AG20443 (cell line): ENCODE results near the gene EPHB6.

Source experiments
- DNase-seq: peaks from one replicate; pipeline ENCODE4 v3.0.0; 2012; ENCODE audit warnings: low spot score, mixed read lengths

The EPHB6 gene

DNA sequence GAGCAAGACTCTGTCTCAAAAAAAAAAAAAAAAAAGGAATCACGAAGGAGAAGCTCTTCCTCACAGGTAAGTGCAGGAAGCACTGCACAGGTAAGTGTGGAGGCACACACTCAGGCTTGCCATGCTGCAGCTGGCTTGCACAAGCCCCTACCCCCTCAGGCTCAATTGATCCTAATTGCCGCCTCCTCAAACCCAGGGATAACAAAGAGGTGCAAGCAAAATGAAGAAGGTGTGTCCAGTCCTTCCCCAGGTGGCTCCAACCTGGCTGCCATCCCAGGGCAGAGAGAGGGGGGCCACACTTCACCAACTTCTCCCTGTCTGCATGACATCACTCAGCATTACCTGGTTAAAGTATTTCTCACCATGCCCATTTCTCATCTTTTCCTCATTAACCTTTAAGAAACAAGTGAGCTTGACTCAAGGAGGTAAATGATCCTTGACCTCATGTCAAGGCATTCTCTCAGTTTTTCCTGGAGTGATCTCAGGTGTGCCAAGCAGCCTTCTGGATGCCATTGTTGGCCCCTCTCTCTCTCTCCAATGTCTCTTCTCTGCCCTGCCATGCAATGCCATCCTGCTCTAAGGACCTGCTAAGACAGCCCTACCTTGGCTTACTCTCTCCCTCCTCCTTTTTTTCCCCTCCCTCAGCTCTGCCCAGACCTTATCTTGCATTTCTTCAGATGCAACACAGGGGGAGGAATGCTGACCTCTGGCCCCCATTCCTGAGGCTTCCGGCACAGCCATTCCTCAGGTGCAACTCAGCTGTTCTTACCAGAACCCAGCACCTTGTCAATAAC lies 43.7 kb downstream of the EPHB6 start:
- no peak for DNase-seq

DNA sequence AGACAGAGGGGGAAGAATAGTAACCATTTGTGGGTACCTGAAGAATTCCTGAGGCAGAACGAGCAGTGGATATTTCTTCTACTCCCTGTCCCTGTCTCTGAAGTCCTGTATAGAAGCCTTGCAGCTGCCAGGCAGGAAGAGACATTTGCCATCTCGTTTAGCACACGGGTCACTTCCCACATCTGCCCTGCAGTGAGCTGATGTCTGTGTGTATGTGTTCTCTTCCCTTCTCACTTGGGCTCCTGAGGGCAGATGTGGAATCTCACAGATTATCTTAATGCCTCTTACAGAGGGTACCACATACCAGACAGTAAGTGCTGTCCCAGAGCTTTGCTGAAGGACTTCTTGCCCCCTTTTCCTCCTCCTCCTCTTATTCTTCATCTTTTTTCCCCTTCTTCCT lies 44.8 kb downstream of the EPHB6 start:
- DNase-seq, result no peak

DNA sequence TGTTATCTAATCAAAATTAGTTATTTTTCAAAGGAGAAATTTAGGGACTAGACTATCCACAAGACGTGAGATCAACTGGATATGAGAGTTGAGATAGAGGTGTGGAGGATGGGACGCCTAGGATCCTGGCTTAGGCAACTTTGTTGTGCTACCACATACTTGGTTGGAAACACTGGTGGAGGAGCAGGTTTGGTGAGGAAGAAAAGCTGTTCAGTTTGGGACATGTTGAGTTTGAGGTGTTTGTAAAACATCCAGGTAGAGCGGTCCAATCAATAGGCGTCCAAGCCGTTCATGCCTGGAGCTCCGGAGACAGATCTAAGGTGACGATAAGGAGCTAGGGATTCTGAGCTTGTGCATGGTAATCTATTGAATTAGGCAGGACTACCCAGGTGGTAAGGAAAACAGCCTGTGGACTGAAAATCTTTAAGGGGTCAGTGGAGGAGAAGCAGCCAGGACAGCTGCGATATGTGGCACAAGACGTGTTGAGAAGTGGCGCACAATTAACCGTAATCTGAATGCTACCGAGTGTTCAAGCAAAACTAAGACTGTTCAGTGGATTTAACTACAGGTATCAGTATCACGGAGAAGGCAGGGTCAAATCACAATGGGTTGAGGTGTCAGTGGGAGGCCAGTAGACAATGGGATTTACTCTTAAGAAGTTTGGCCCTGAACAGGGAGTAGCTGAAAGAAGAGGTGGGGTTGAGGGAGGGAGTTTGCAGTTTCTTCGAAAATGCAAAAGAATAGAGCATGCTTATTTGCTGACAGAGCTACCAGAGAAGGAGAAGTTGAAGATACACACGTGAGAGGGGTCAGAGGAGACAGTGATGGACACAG lies 46.8 kb downstream of the EPHB6 start:
- no peak for DNase-seq

DNA sequence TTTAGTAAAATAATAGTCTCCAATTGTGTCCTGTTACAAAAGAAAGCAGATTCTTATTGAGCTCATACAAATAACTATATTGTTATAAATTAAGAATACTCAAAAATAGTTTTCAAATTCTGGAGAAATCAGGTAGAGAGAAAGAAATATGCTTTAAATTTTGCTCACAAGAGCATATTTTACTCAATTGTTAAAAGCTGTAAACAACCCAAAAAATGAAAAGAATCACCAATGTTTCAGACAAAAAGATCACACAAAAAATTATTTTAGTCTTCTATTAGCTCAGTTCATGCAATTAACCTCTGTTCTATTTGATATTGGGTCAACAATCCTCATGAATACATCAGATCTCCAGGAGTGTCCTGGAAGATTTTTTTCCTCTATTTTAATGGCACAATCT lies 49.3 kb downstream of the EPHB6 start:
- DNase-seq, result no peak

DNA sequence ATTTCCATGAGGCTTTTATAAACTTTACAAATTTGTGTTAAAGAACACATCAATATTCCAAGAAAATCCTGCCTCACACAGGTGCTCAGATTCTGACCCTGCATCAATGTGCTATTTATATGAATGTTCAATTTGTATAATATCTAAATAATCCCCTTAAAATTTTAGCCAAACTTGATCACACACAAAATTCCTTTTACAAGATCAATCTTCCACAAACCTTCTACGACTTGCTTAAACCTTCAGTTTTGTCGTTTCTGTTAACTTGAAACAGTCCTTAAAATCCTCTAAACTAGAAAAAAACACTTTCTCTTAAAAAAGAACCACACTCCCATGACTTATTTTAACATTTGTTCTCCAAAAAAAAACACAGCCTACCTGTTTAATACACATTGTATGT lies 50.9 kb downstream of the EPHB6 start:
- no peak for DNase-seq

DNA sequence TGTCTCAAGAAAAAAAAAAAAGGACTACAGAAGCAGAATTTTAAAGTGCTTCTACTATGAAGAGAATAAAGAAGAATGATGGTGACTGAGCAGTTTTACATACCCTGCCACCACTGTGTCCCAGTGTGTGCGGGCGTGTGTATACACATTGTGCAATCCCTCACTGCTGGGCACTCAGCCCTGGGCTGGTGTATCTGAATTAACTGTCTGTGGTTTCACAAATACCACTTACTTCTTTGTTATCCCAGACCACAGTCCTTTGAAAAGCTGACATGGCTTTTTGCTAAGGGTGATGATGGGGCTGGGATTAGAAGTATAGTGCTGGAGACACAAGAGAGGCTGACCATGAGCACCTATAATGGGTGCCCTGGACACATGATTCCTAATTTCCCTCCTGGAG lies 51.8 kb downstream of the EPHB6 start:
- no peak for DNase-seq

DNA sequence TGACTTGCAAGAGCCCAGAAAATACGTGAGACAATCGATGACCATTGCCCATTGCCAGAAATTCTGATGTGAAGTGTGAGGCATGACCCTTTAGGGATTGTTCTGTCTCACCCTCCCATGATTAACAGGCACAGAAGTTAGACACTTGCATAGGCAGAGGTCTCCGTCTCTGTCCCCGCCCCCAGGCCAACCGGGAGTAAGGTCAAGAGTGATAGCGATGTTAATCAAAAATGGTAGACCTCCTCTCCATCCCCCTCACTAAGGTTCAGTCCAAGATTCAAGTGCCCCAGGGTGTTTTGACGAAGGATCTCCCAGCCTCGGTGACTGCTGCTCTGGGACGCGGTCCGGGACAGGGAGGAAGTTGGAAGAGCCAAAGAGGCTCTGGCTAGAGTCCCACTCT lies 53.4 kb downstream of the EPHB6 start:
- DNase-seq, result no peak

DNA sequence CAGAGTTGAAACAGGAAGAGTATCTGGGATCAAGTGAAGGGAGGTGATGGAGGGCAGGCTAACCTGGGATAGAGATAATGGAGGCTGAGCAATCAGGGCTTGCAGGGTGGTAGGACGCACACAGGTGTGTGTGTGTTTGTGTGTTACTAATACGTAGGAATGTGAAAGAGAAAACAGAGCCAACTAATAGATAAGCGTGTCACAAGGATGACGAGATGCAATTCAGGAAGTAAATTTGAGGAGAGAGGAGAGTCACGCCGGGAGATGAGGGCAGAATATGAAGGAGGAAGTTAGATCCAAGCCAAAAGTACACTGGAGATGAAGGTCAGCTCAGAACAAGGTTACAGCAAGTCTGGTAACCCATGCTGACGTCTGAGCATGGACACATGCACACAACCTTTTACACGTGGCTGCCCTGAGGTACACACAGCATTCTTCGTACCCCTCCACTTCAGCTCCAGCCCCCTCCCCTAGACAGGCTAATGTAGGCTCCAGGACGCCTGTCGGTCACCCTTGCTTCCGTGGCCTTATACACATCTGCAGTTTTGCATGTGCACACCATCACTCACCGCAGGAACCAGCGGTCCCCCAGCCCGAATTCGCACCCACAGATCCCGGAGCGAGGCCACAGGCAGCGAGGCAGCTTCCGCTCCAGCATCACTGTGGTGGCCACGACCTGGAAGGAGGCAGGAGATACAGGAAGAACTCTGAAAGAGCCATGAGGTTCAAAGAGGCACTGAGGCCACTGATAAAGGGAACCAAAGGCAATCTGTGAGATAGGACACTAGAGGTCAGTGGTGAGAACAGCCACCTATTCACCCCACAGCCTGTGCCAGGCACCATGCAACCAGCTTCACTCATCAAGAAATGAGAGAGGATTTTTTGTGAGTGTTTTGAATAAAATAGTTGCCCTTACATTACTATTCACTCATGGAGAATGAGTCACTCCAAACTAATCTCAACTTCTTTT lies 54.3 kb downstream of the EPHB6 start:
- DNase-seq, result peak; percentile 36

DNA sequence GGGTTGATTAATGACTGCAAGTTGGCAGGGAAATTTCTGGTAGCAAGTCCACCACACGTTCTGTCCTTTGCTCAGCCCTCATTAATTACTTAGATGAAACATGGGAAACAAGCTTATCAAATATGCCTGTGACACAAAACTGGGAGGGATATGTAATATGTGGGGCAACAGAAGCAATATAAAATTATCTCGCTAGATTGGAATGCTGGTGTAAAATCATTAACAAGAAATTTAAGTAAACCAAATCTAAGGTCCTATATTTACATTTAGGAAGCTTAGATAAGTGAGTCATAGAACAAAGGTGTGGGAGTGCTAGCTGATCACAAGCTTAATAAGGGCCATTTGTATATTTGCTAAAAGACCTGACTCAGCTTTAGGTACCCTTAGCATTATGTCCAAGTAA lies 55.2 kb downstream of the EPHB6 start:
- DNase-seq, result no peak

DNA sequence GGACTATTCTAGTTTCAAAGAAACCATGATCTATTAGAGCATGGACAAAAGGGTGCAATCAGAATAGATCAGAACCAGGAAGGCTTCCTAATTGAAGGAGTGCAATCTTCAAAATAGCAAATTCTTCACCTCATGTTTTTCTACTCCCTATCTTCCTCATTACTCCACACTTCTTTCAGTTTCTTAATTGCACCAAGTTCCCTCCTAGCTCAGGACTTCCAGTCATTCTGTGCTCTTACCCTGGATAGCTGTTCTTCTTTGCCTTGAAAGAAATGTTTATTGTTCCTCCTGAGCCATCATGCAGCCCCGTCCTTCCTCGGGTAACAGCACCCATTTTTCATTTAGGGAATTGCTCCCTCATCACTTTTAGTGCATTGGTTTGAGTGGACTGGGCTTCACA lies 55.6 kb downstream of the EPHB6 start:
- no peak for DNase-seq

DNA sequence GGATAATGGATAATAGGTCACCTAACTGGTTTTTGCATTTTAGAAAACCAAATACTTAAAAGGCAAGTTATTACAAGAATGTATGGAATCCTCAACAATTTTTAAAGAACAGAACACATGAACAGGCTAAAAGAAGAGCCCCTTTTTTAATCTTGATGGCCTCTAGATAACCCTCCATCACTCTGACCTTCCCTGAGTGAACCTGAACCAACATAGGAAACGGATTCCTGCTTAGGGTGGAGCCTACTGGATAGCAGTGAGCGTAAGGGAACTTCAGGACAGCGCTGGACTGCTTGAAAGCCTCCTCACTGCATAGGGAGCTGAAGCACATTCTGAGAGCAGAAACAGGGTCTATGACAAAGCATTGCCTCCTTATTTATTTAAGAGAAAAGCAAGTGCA lies 58.2 kb downstream of the EPHB6 start:
- no peak for DNase-seq

DNA sequence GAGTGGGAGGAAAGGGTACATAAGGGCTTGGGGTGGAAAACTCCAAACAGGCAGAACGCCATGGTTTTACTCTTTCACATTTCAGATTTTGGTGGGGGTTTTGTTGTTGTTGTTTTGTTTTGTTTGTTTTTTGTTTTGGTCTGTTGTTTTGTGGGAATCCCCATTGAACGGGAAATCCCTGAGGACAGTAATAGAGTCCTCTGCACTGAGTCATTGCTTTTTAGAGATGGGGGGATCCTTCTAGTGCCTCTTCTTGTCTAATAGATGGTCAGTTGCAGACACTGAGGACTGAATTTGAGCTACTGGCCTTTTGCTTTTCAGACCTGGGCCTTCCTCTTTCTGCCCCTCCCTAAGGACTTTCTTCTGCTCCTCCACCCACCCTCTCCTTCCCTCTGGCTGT lies 58.7 kb downstream of the EPHB6 start:
- no peak for DNase-seq

DNA sequence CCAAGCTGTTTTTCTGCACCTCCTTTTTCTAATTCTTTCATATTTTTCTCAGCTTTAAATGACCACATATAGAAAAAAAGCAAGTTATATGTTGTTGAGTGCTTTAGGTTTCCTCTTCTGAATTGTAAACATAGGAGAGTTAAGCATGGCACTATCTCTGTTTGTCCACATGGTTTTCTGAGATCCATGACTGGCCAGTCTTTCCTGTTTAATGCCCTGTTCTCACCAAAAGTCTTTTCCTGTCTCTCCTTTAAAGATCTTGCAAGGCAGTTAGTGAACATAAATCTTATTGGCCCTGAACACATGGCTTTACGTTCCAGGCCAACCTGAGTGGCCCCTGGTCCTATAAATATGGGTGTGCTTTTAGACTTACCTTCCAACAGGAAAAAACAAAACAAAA lies 59.2 kb downstream of the EPHB6 start:
- DNase-seq, result no peak

DNA sequence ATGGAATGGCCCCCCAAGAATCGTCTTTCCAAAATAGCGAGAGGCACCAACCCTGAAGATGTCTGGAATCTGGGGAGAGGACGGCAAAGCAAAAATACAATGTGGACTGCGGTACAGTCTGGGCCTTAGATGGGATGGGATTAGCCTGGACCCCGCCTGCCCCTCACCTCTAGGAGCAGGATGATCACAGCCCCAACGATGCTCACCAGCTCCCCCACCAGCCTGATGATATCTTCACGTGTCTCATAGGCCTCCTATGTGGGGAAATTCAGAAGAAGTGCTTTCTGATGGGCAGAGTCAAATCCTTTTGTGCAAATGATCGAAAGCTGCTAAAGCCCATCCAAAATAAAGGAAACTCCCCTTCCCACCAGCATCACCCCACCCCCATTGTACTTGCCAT lies 60.4 kb downstream of the EPHB6 start:
- DNase-seq, result no peak

DNA sequence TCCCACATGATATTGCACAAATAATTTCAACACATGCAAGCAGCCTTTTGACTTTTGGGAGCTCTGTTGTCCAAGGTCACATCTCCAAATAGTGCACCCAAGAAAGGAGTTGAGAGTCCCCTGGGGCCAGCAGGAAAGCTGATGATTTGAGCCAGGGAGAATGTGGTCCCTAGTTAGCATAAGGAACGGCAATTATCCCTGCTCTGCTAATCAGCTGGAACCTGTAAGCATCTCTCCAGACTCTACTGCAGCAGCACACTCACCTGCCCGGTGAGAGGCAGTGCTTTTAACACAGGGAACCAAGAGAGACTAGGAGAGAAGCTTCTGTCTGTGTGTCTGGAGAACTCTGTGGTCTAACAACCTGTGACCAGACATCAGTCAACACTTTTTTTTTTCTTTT lies 61.6 kb downstream of the EPHB6 start:
- no peak for DNase-seq

DNA sequence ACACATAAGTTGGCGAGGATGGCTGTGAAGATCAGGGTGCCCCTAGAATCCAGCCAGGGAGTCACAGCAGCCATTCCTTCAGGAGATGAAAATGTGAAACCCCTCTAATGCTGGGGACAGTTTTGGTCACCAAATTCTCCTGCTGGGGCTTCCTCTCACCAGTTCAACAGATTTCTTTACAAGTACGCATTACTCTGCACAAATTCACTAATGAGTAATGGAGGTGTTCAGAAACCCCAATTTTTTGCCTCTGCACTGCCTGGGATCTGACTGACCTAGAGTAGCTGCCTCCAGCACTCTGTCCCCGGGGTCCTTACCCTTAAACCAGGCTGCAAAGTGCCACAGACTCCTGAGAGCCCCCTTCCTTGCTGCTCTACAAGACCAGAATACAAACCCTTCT lies 62.6 kb downstream of the EPHB6 start:
- no peak for DNase-seq

DNA sequence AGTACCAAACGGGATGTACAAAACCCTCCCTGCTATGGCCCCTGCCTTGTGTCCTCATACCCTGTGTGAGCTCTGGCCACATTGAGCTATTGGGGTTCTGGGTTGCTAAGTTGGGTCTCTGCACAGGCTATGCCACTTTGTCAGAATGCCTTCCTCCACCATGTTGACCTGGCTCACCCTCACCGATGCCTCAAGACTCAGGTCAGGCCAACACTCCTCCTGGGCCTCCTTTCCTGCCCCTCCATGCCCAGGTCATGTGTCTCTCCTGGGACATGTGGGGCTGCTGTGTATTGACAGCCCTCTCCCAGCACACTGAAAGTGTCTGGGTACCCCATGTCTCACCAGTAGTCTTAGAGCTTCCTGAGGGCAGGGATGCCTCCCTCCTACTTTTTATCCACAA lies 64.0 kb downstream of the EPHB6 start:
- no peak for DNase-seq

DNA sequence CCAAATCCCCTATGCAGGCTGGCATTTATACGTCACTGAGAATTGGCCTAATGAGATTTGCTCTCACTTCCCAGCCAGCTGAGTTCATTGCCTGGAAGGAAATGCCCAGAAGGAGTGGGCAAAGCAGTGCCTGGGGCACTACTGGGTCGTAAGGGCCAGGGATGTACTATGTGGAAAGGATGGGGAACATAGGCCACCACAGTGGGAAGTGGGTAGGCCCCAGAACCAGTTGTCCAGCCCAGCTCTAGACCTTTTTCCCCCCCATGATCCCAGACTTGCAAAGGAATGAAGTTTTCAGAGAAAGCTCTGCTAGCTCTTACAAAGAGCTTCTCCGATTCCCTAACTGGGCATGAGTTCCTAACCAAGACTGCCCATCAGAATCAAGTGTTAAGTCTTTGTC lies 64.8 kb downstream of the EPHB6 start:
- DNase-seq, result no peak
